B cell (primary cell): ENCODE measurements around the gene FOXD1. TPM values are rescaled to one million over a fixed set of nuclear protein-coding genes. Genes with fewer than 3 reads are reported as not detected.

Experiments
- ATAC-seq: fragments of 200-7000 bp; cut with Tn5 transposase; one replicate; pipeline ENCODE4 v1.10.0; 2021; ENCODE audit warnings: low read depth, mild to moderate bottlenecking, moderate number of reproducible peaks, moderate library complexity
- CTCF ChIA-PET: fragments of 350-600 bp; sonication (Branson Sonifier 250); formaldehyde crosslinking; loops from one replicate; lab custom pipeline; 2021; ENCODE audit warnings: antibody characterized with exemption, inconsistent platforms; lab: Charles Lee
- POLR2A ChIA-PET: fragments of 350-600 bp; sonication (Branson Sonifier 250); formaldehyde crosslinking; loops from one replicate; lab custom pipeline; 2021; ENCODE audit warnings: antibody characterized with exemption; lab: Charles Lee
- DNase-seq: peaks from one replicate; pipeline ENCODE4 v3.0.0; 2013
- H2AFZ ChIP-seq: 2 replicates; pipeline ENCODE4 v1.6.1; 2012; ENCODE audit warnings: mild to moderate bottlenecking, low read depth, low read length; ENCODE audit not compliant: insufficient read depth, poor library complexity, severe bottlenecking
- H3K27ac ChIP-seq, 2 donors: 1 replicate in 1 of 2; 2 replicates in 1 of 2; pipeline ENCODE4 v1.5.1; 2012 to 2013; ENCODE audit warnings: low read length in 2 of 2, mild to moderate bottlenecking in 2 of 2, moderate library complexity in 1 of 2
- H3K27me3 ChIP-seq, 4 experiments: fragments of 200-600 bp in 1 of 4; sonication (generic) in 1 of 4; replicated peaks in 1 of 4; 1 replicate in 2 of 4; 2 replicates in 2 of 4; pipeline versions ENCODE4 v1.6.1 to v1.7.0; 2013 to 2016; ENCODE audit warnings: low read length in 3 of 4, mild to moderate bottlenecking in 2 of 4, mixed read lengths in 1 of 4, moderate library complexity in 1 of 4; ENCODE audit not compliant: insufficient read depth in 4 of 4, control insufficient read depth in 3 of 4; ENCODE audit errors: control extremely low read depth in 1 of 4
- H3K36me3 ChIP-seq, 2 experiments: replicated peaks in 1 of 2; 1 replicate in 1 of 2; 2 replicates in 1 of 2; pipeline versions ENCODE4 v1.6.1 to v1.7.1; 2013; ENCODE audit warnings: low read length in 1 of 2; ENCODE audit not compliant: insufficient read depth in 2 of 2, control insufficient read depth in 1 of 2; ENCODE audit errors: control extremely low read depth in 1 of 2, extremely low read depth in 1 of 2
- H3K4me1 ChIP-seq, 2 donors: fragments of 200-600 bp in 1 of 2; sonication (generic) in 1 of 2; 1 replicate in 1 of 2; 2 replicates in 1 of 2; pipeline versions ENCODE4 v1.5.1 to v1.6.1; 2013 to 2017; ENCODE audit warnings: low read length in 2 of 2; ENCODE audit not compliant: control insufficient read depth in 2 of 2, insufficient read depth in 2 of 2
- H3K4me2 ChIP-seq: replicated peaks from 2 replicates; pipeline ENCODE3; 2012; ENCODE audit warnings: mild to moderate bottlenecking, low read depth, low read length; ENCODE audit not compliant: poor library complexity, severe bottlenecking
- H3K4me3 ChIP-seq, 5 experiments: fragments of 200-600 bp in 1 of 5; sonication (generic) in 1 of 5; 1 replicate in 3 of 5; 2 replicates in 2 of 5; pipeline versions ENCODE4 v1.5.1 to v1.7.0; 2011 to 2016; ENCODE audit warnings: low read length in 4 of 5, mild to moderate bottlenecking in 4 of 5, low read depth in 2 of 5, control low read depth in 1 of 5, moderate library complexity in 1 of 5; ENCODE audit not compliant: insufficient read depth in 1 of 5; ENCODE audit errors: control extremely low read depth in 1 of 5, extremely low read depth in 1 of 5
- H3K79me2 ChIP-seq: fragments of 200-600 bp; sonication (generic); one replicate; pipeline ENCODE4 v1.6.0; 2016; ENCODE audit warnings: low read length; ENCODE audit not compliant: control insufficient read depth, insufficient read depth
- H3K9ac ChIP-seq: fragments of 200-600 bp; sonication (generic); 2 replicates; pipeline ENCODE4 v1.6.1; 2017; ENCODE audit warnings: mild to moderate bottlenecking, low read length, moderate library complexity
- H3K9me3 ChIP-seq, 3 donors: one replicate each; pipeline versions ENCODE4 v1.6.1 to v1.7.1; 2013; ENCODE audit warnings: low read length in 2 of 3; ENCODE audit not compliant: control insufficient read depth in 2 of 3, insufficient read depth in 1 of 3; ENCODE audit errors: control extremely low read depth in 1 of 3
- H4K20me1 ChIP-seq: 2 replicates; pipeline ENCODE4 v1.6.0; 2012; ENCODE audit warnings: mild to moderate bottlenecking, low read length; ENCODE audit not compliant: insufficient read depth, control insufficient read depth, poor library complexity, severe bottlenecking
- H3K27ac Mint-ChIP-seq: one replicate; pipeline ENCODE4 v1.8.0; 2021; ENCODE audit warnings: mixed read lengths
- H3K27me3 Mint-ChIP-seq: one replicate; pipeline ENCODE4 v1.8.0; 2021; ENCODE audit warnings: mixed read lengths
- H3K4me1 Mint-ChIP-seq: one replicate; pipeline ENCODE4 v1.8.0; 2021; ENCODE audit warnings: mixed read lengths
- H3K4me3 Mint-ChIP-seq: one replicate; pipeline ENCODE4 v1.8.0; 2021; ENCODE audit warnings: mixed read lengths
- H3K9me3 Mint-ChIP-seq: one replicate; pipeline ENCODE4 v1.8.0; 2022; ENCODE audit warnings: mixed read lengths; ENCODE audit not compliant: insufficient read depth
- CTCF ChIP-seq: fragments of 200-600 bp; IDR thresholded peaks from one replicate; pipeline ENCODE4 v1.8.0; 2022; ENCODE audit warnings: antibody characterized with exemption, mild to moderate bottlenecking
- EZH2 ChIP-seq: IDR thresholded peaks from 2 replicates; pipeline ENCODE4 v1.6.1; 2012; ENCODE audit warnings: borderline replicate concordance, low read depth, mild to moderate bottlenecking, moderate library complexity, low read length; ENCODE audit not compliant: insufficient read depth, poor library complexity, severe bottlenecking
- WGBS: methylation state at CpG from one replicate; pipeline ENCODE4 v1.1.5; 2013; ENCODE audit warnings: missing lambda C conversion rate; ENCODE audit not compliant: insufficient coverage; 5-methylcytosine and 5-hydroxymethylcytosine counted together
- intact Hi-C: fragments of 100-400 bp; cut with micrococcal nuclease; formaldehyde crosslinking; loops from one replicate; pipeline ENCODE4 v1.10.0; 2022
- polyA plus RNA-seq: library from polyadenylated mRNA; depleted of rRNA; stranded (reverse); fragments of >200 nt; gene quantifications from 2 replicates; pipeline ENCODE4 v1.2.3, GENCODE V29; 2012
- total RNA-seq, 2 donors: library from RNA; stranded (reverse); fragments of 120-200 nt in 1 of 2; gene quantifications; 1 replicate in 1 of 2; 2 replicates in 1 of 2; pipeline versions ENCODE4 v1.2.3 to v1.2.4, GENCODE V29; 2013 to 2022

FOXD1 gene
- total and polyA plus RNA-seq, 2 donors (not counting 1 experiment from before 2014, with no cell fraction given) = 0.34 to 0.49 TPM

- intact Hi-C loops = loop anchor here (5.0 kb wide), 1 partner anchor 47 kb away; the partner anchor contains the start of gene BTF3
- peak overlapping the region; percentile 32 for H3K4me3 Mint-ChIP-seq
- TF ChIP-seq CTCF (no peak), EZH2 (no peak)
- no peaks in the 10 kb centered on the region for H3K36me3 ChIP-seq
- H3K4me3 ChIP-seq = no peak overlapping the region
- POLR2A ChIA-PET = no interaction called here
- H3K4me1 Mint-ChIP-seq = peaks cover 22% of the 10 kb centered on the region
- no peak overlapping the region for H2AFZ ChIP-seq
- H3K9me3 Mint-ChIP-seq = peaks cover 5% of the 10 kb centered on the region
- H3K27me3 Mint-ChIP-seq = peaks cover 55% of the 10 kb centered on the region
- no peak overlapping the region for H3K27ac ChIP-seq
- peak; percentile 53 for DNase-seq
- no peak for ATAC-seq
- whole genome bisulfite sequencing = 12% methylated on average over 25 of the region's 27 CpGs
- peak overlapping the region; percentile 81 for H3K27ac Mint-ChIP-seq
- no peak overlapping the region for H3K9ac ChIP-seq
- peak overlapping the region; percentile 40 for H3K4me2 ChIP-seq
- CTCF ChIA-PET = interaction anchor here (1.0 kb wide), 1 partner anchor 9 kb away, joined by 5 read pairs; no protein-coding TSS in a partner anchor
- H3K79me2 ChIP-seq = no peaks in the 10 kb centered on the region
- peaks cover 8 to 71% (median 65%) of the 10 kb centered on the region in 4 experiments for H3K27me3 ChIP-seq
- peaks cover 0 to 40% (median 22%) of the 10 kb centered on the region in 3 donors for H3K9me3 ChIP-seq
- no peaks in the 10 kb centered on the region for H4K20me1 ChIP-seq
- peaks cover 25 to 44% of the 10 kb centered on the region in 2 donors for H3K4me1 ChIP-seq
These were observed 2.2 kb upstream of the FOXD1 start for GRCh38 chr5:73450672-73451223.

- H3K27ac ChIP-seq = no peak overlapping the region
- H3K4me3 ChIP-seq = no peak overlapping the region
- H3K9me3 Mint-ChIP-seq = peaks cover 5% of the 10 kb centered on the region
- ChIA-PET POLR2A (no interaction called here), CTCF (interaction anchor here (0.6 kb wide), 1 partner anchor 493 kb away, joined by 4 read pairs; no protein-coding TSS in a partner anchor)
- H3K27me3 ChIP-seq = peaks cover 9 to 78% (median 65%) of the 10 kb centered on the region in 4 experiments
- H3K36me3 ChIP-seq = no peaks in the 10 kb centered on the region
- H3K9me3 ChIP-seq = peaks cover 1 to 40% (median 22%) of the 10 kb centered on the region in 3 donors
- peak; percentile 47 for DNase-seq
- TF ChIP-seq CTCF = no peak
- TF ChIP-seq EZH2 = no peak
- H3K79me2 ChIP-seq = no peaks in the 10 kb centered on the region
- H3K27ac Mint-ChIP-seq = no peak overlapping the region
- ATAC-seq = no peak
- H3K4me1 Mint-ChIP-seq = peaks cover 22% of the 10 kb centered on the region
- peaks cover 54% of the 10 kb centered on the region for H3K27me3 Mint-ChIP-seq
- peaks cover 25 to 48% of the 10 kb centered on the region in 2 donors for H3K4me1 ChIP-seq
- no peak overlapping the region for H3K4me2 ChIP-seq
- H2AFZ ChIP-seq = no peak overlapping the region
- intact Hi-C loops = loop anchor here (5.0 kb wide), 1 partner anchor 47 kb away; the partner anchor contains the start of gene BTF3
- H3K4me3 Mint-ChIP-seq = peak overlapping the region; percentile 6
- no peaks in the 10 kb centered on the region for H4K20me1 ChIP-seq
- 8% methylated on average over 2 of the region's 7 CpGs for WGBS
- no peak overlapping the region for H3K9ac ChIP-seq
These were observed 1.6 kb upstream of the FOXD1 start for GRCh38 chr5:73450137-73450536.
